A673 (cell line): Measurements from ENCODE around the gene CABP4. TPM values are rescaled to one million over a fixed set of nuclear protein-coding genes. Genes with fewer than 3 reads are reported as not detected.

Experiments
- BruUV-seq: library from RNA; stranded (reverse); fragments of 400-500 nt; replicated peaks from 2 replicates; lab custom pipeline; 2021; lab: Mats Ljungman, UMichigan
- CTCF ChIA-PET: fragments of 300-600 bp; sonication (Branson Sonifier 250); formaldehyde crosslinking; loops from one replicate; lab custom pipeline; 2022; ENCODE audit warnings: antibody characterized with exemption; lab: Charles Lee
- POLR2A ChIA-PET: fragments of 300-600 bp; sonication (Branson Sonifier 250); formaldehyde crosslinking; loops from one replicate; lab custom pipeline; 2022; ENCODE audit warnings: antibody characterized with exemption; ENCODE audit not compliant: low non-redundant PET; lab: Charles Lee
- DNase-seq: peaks from one replicate; pipeline ENCODE4 v3.0.0-alpha.2; 2015; ENCODE audit warnings: low spot score
- H3K27ac ChIP-seq: fragments of 200-600 bp; sonication (generic); 2 replicates; pipeline ENCODE4 v1.5.1; 2016; ENCODE audit warnings: mixed run types, low read depth, mild to moderate bottlenecking, mixed read lengths, antibody characterized with exemption, low read length; ENCODE audit not compliant: poor library complexity, severe bottlenecking
- H3K27me3 ChIP-seq: fragments of 200-600 bp; sonication (generic); replicated peaks from 2 replicates; pipeline ENCODE4 v1.6.1; 2017; ENCODE audit warnings: mixed run types, low read depth, mild to moderate bottlenecking, mixed read lengths, antibody characterized with exemption, low read length; ENCODE audit not compliant: insufficient read depth, poor library complexity
- H3K36me3 ChIP-seq: fragments of 200-600 bp; sonication (generic); 2 replicates; pipeline ENCODE4 v1.6.1; 2016; ENCODE audit warnings: mixed run types, mild to moderate bottlenecking, mixed read lengths, antibody characterized with exemption, low read length; ENCODE audit not compliant: insufficient read depth, poor library complexity, severe bottlenecking
- H3K4me1 ChIP-seq: fragments of 200-600 bp; sonication (generic); 2 replicates; pipeline ENCODE4 v1.6.1; 2017; ENCODE audit warnings: mixed run types, mild to moderate bottlenecking, mixed read lengths, antibody characterized with exemption, low read length; ENCODE audit not compliant: insufficient read depth, poor library complexity, severe bottlenecking
- H3K4me3 ChIP-seq: fragments of 200-600 bp; sonication (generic); 2 replicates; pipeline ENCODE4 v1.5.1; 2016; ENCODE audit warnings: low read depth, mixed run types, mild to moderate bottlenecking, mixed read lengths, low read length; ENCODE audit not compliant: poor library complexity, severe bottlenecking
- H3K9me3 ChIP-seq: fragments of 200-600 bp; sonication (generic); 2 replicates; pipeline ENCODE4 v1.6.1; 2016; ENCODE audit warnings: mixed run types, low read depth, mild to moderate bottlenecking, mixed read lengths, antibody characterized with exemption, low read length; ENCODE audit not compliant: poor library complexity, severe bottlenecking
- CTCF ChIP-seq: fragments of 300-800, 200-600 bp; sonication (generic); conservative IDR thresholded peaks from 2 replicates; pipeline ENCODE4 v1.5.1; 2017; ENCODE audit warnings: low read depth, mild to moderate bottlenecking, antibody characterized with exemption, low read length, moderate library complexity, mixed read lengths
- EZH2 ChIP-seq: fragments of 200-600 bp; sonication (generic); IDR thresholded peaks from 2 replicates; pipeline ENCODE4 v1.6.1; 2017; ENCODE audit warnings: borderline replicate concordance, low read depth, mild to moderate bottlenecking, mixed read lengths, antibody characterized with exemption, low read length; ENCODE audit not compliant: poor library complexity, severe bottlenecking
- intact Hi-C: fragments of 100-400 bp; cut with micrococcal nuclease; formaldehyde crosslinking; loops from one replicate; pipeline ENCODE4 v1.10.0; 2022; ENCODE audit not compliant: unreplicated experiment
- total RNA-seq: library from RNA; stranded (reverse); gene quantifications from 2 replicates; pipeline ENCODE4 v1.2.3, GENCODE V29; 2021

CABP4 gene
- total RNA-seq, 1 experiment from 2014 or later: not detected

GRCh38 chr11:67490727-67491065 lies 35.5 kb downstream of the CABP4 start:
- POLR2A ChIA-PET: no interaction called here
- TF ChIP-seq EZH2 (no peak), CTCF (no peak)
- CTCF ChIA-PET: no interaction called here
- BruUV-seq: no TSS peak
- DNase-seq: no peak
- no peaks in the 10 kb centered on the region for H3K4me1 ChIP-seq
- H3K4me3 ChIP-seq: no peak overlapping the region
- H3K9me3 ChIP-seq: no peaks in the 10 kb centered on the region
- H3K27ac ChIP-seq: peak overlapping the region; percentile 23
- intact Hi-C loops: no loop called here
- no peaks in the 10 kb centered on the region for H3K27me3 ChIP-seq
- H3K36me3 ChIP-seq: peaks cover 34% of the 10 kb centered on the region

- POLR2A ChIA-PET: interaction anchor here (0.6 kb wide), 1 partner anchor 145 kb away, joined by 4 read pairs; no protein-coding TSS in a partner anchor
These were observed 36.3 kb downstream of the CABP4 start for GRCh38 chr11:67491276-67492068.

GRCh38 chr11:67492069-67492727 lies 37.0 kb downstream of the CABP4 start:
- POLR2A ChIA-PET: no interaction called here
- Histone ChIP-seq H3K4me1 (no peaks in the 10 kb centered on the region), H3K9me3 (no peaks in the 10 kb centered on the region), H3K27ac (no peak overlapping the region), H3K36me3 (peaks cover 37% of the 10 kb centered on the region), H3K4me3 (no peak overlapping the region), H3K27me3 (no peaks in the 10 kb centered on the region)
- intact Hi-C loops: no loop called here
- no TSS peak for BruUV-seq
- DNase-seq: no peak
- TF ChIP-seq CTCF: no peak
- TF ChIP-seq EZH2: no peak
- CTCF ChIA-PET: no interaction called here

More at GRCh38 chr11:67491276-67492068, 36.3 kb downstream of the CABP4 start:
- no peak overlapping the region for H3K4me3 ChIP-seq
- peaks cover 37% of the 10 kb centered on the region for H3K36me3 ChIP-seq
- BruUV-seq: no TSS peak
- intact Hi-C loops: no loop called here
- DNase-seq: no peak
- peak overlapping the region; percentile 23 for H3K27ac ChIP-seq
- no peak for TF ChIP-seq EZH2
- TF ChIP-seq CTCF: no peak
- no peaks in the 10 kb centered on the region for H3K4me1 ChIP-seq
- no peaks in the 10 kb centered on the region for H3K9me3 ChIP-seq
- CTCF ChIA-PET: no interaction called here
- H3K27me3 ChIP-seq: no peaks in the 10 kb centered on the region
